Activated CD8-positive, alpha-beta memory T cell treated with anti-CD3 and anti-CD28 coated beads, Interleukin-2, amount 50 U/mL, for 4 hours (primary cell): Measurements from ENCODE around the gene ABAT.
"Not testable (repeated sequence)": the region's sequence is repeated elsewhere in the genome, so short reads cannot be mapped to it uniquely, and the experiment has no call there.

Experiments used
- DNase-seq: peaks from one replicate; pipeline ENCODE4 v3.0.0-alpha.2; 2020

ABAT gene

GRCh38 chr16:8795091-8795490, 120.7 kb downstream of the ABAT start:
- DNase-seq = no peak

DNA sequence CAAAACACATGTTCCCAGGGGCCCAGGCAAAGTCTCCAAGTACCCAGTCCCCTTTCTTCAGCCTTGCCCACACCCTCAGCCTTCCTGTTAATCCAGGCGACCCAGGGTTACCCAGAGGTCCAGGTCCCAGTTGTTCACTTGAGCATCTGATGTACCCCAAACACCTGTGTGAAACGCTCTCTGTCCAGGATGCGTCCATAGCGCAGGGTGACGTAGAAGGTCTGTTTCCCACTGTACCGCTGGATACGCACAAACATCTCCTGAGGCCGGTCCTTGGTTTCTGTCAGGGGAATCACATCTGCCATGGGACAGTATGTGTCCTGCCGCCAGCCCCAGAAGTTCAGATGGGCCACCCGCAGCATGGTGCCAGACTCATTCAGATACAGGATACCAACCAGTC, 121.4 kb downstream of the ABAT start:
- DNase-seq = no peak

GRCh38 chr16:8796469-8797363, 122.3 kb downstream of the ABAT start:
- DNase-seq = no peak

DNA sequence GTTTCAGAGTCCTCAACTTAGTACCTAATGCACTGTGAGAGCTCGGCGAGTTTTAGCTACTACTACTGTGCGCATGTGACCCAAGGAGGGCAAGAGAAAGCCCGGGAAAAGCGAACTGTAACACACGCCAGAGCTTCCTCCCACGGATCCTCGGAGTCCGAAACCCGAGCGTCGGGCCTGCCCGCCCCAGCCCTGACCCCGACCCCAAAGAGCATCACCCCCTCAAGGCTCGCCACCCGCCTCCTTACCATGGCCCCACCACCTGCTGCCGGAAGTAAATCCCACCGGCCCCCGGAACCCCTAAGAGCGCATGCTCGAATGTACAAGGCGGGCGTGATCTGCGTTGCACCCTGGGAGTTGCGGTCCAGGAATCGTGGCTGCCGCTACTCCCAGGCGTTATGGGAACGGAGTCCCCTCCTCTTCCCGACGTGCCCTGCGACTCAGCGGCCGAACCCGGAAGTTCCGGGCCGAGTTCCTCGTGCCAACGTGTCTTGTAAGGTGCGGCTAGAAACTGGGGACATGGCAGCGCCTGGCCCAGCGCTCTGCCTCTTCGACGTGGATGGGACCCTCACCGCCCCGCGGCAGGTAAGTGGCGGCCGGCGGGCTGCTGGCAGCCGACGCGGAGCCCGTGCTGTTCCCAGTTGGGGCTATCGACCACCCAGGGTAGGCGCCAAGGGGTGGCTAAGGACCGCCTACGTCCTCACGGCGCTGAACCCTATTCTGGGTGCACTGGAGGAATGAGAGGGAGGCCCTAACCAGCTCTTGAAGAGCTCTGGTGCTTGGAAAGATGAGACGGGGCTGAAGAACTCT, 123.2 kb downstream of the ABAT start, which contains the start of the genes PMM2 and TMEM186:
Gene PMM2 (plus strand): TSS at position 476 of the 810 bp plus-strand sequence. CDS start 44 bp downstream, at position 520.
Gene TMEM186 (minus strand): TSS at position 276 of the 810 bp plus-strand sequence. CDS start 25 bp downstream, at position 251.
- DNase-seq = peak; percentile 93

DNA sequence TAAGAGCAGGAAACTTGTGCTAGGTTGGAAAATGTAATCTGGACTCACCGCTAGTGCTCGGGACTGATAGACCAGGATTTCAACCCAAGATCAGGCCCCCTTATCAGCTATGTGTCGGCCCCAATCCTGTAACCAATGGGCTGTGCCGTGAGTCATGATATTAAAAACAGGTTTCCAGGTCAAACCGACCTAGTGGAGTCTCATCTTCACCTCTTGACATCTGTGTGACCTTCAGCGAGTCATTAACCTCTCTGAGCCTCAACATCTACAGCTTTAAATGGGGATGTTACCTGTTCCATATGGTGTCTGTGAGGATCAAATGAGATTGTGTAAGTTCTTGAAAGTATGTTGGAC, 123.7 kb downstream of the ABAT start:
- DNase-seq = peak; percentile 29

- DNase-seq = no peak
Measured at GRCh38 chr16:8798535-8799157, 124.2 kb downstream of the ABAT start.

DNA sequence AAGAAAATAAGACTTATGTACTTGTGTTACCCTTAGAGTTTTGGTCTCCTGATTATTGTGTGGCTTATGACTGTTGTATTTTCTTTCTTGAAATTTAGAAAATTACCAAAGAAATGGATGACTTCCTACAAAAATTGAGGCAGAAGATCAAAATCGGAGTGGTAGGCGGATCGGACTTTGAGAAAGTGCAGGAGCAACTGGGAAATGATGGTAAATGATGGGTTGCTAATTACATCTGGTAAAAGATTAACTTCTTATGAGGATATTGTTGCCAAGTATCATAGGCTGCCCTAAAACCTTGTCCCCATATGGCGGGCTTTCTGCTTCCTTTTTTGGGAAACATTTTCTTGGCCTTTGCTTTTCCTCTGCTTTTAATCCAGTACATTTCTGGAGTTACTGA, 127.3 kb downstream of the ABAT start:
- no peak for DNase-seq

- not testable (repeated sequence) for DNase-seq
Measured at GRCh38 chr16:8803733-8804132, 129.3 kb downstream of the ABAT start.

- no peak for DNase-seq
Measured at GRCh38 chr16:8804313-8804712, 129.9 kb downstream of the ABAT start.

GRCh38 chr16:8806272-8806983, 132.0 kb downstream of the ABAT start:
- DNase-seq = no peak

DNA sequence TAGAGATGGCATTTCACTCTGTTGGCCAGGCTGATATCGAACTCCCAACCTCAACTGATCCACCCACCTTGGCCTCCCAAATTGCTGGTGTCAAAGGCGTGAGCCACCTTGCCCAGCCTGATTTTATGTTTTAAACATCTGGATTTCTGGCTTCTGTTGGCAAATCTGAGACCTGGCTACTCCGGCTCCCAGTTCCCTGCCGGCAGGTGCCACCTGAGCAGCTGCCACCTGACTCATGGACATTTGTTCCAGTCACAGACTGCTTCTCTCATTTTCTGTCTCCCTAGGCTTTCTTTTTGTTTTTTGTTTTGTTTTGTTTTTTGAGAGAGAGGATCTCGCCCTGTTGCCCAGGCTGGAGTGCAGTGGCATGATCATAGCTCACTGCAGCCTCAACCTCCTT, 132.8 kb downstream of the ABAT start:
- no peak for DNase-seq

GRCh38 chr16:8808009-8808408, 133.6 kb downstream of the ABAT start:
- no peak for DNase-seq

GRCh38 chr16:8808613-8809353, 134.4 kb downstream of the ABAT start:
- DNase-seq = no peak

- no peak for DNase-seq
Measured at GRCh38 chr16:8812162-8812843, 137.9 kb downstream of the ABAT start.

- no peak for DNase-seq
Measured at GRCh38 chr16:8814095-8814806, 139.8 kb downstream of the ABAT start.

GRCh38 chr16:8816967-8817655, 142.7 kb downstream of the ABAT start:
- DNase-seq = no peak

GRCh38 chr16:8818504-8819270, 144.3 kb downstream of the ABAT start:
- DNase-seq = no peak

DNA sequence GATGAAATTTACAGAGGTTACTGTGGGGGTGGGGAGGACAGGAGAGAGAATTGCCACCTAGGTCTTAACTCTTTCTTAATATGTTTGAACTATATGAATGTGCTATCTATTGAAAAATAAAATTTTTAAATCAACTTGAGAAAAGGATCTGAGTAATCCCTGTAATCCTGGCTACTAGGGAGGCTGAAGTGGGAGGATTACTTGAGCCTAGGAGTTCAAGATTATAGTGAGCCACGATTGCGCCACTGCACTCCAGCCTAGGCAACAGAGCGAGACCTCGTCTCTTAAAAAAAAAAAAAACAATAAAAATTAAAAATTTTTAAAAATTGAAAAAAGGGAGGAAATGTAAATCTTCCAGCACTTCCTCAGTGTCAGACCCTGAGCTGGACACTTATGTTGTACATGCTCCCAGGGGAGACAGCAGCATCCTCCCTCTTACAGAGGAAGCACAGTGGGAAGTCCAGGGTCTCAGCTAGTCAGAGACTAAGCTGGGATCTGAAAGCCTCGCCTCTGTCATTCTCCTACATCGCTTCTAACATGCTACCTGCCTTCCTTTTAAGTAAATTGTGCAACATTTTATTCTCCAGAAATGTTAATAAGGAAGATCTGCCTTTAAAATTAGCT, 145.1 kb downstream of the ABAT start:
- no peak for DNase-seq

DNA sequence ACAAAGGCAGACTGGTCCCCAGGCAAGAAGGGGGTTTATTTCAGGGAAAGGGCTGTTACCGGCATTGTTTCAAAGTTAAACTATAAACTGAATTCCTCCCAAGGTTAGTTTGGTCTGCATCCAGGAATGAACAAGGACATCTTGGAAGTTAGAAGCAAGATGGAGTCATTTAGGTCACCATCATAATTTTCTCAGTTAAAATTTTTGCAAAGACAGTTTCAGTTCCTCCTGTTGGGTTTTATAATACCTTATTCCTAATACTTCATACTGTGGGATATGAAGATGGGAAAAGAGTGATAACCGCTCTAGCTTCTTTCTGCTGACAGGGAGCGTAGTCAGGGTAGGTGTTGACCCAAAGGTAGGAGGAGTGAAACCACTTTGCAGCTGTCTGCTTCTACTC, 148.0 kb downstream of the ABAT start:
- DNase-seq = no peak
